Thyroid gland (tissue), 4 donors: Measurements from ENCODE around the gene WSCD2.

Source experiments
- POLR2A ChIP-seq, 2 donors: fragments of 450-650 bp; IDR thresholded peaks; one replicate each; pipeline ENCODE4 v1.6.1; 2017; ENCODE audit warnings: antibody characterized with exemption in 2 of 2, mild to moderate bottlenecking in 2 of 2, moderate library complexity in 1 of 2
- TF ChIP-seq, protein P1 (sequence below), 6 experiments: fragments of 200-600 bp in 3 of 6; fragments of 450-650 bp in 3 of 6; sonication (generic) in 3 of 6; IDR thresholded peaks; one replicate each; pipeline ENCODE4 v1.5.1; 2016 to 2019; ENCODE audit warnings: antibody characterized with exemption in 6 of 6, mild to moderate bottlenecking in 2 of 6, inconsistent platforms in 1 of 6, moderate library complexity in 1 of 6

- TF ChIP-seq, protein P1, sequence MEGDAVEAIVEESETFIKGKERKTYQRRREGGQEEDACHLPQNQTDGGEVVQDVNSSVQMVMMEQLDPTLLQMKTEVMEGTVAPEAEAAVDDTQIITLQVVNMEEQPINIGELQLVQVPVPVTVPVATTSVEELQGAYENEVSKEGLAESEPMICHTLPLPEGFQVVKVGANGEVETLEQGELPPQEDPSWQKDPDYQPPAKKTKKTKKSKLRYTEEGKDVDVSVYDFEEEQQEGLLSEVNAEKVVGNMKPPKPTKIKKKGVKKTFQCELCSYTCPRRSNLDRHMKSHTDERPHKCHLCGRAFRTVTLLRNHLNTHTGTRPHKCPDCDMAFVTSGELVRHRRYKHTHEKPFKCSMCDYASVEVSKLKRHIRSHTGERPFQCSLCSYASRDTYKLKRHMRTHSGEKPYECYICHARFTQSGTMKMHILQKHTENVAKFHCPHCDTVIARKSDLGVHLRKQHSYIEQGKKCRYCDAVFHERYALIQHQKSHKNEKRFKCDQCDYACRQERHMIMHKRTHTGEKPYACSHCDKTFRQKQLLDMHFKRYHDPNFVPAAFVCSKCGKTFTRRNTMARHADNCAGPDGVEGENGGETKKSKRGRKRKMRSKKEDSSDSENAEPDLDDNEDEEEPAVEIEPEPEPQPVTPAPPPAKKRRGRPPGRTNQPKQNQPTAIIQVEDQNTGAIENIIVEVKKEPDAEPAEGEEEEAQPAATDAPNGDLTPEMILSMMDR (IDR thresholded peaks at IDR 0.05): no peak
- no peak for TF ChIP-seq POLR2A (IDR thresholded peaks at IDR 0.05)
Measured at GRCh38 chr12:108180255-108181094, 51.4 kb downstream of the WSCD2 start.
